Keratinocyte (primary cell): ENCODE results near the gene ZFP2. TPM values are rescaled to one million over a fixed set of nuclear protein-coding genes. Genes with fewer than 3 reads are reported as not detected.

ENCODE experiments used
- DNase-seq: peaks from one replicate; pipeline ENCODE4 v3.0.0-alpha.2; 2011; ENCODE audit warnings: low read depth, missing footprints, low spot score
- FAIRE-seq: peaks from 2 replicates; lab custom pipeline; 2011; peaks lifted over from hg19 to GRCh38; lab: Jason Lieb, UNC
- H2AFZ ChIP-seq: 2 replicates; pipeline ENCODE4 v1.6.0; 2012; ENCODE audit warnings: low read length, control low read depth, inconsistent platforms; ENCODE audit not compliant: control insufficient read depth
- H3K27ac ChIP-seq: 2 replicates; pipeline ENCODE4 v1.5.1; 2011; ENCODE audit warnings: low read length; ENCODE audit not compliant: control insufficient read depth, insufficient read depth
- H3K27me3 ChIP-seq: 3 replicates; pipeline ENCODE4 v1.6.0; 2011; ENCODE audit warnings: low read length; ENCODE audit not compliant: control insufficient read depth, insufficient read depth; ENCODE audit errors: extremely low read depth
- H3K36me3 ChIP-seq, 2 experiments: 2 replicates in 1 of 2; 3 replicates in 1 of 2; pipeline ENCODE4 v1.5.1; 2011; ENCODE audit warnings: low read length in 2 of 2, mild to moderate bottlenecking in 1 of 2; ENCODE audit not compliant: control insufficient read depth in 2 of 2, insufficient read depth in 2 of 2; ENCODE audit errors: extremely low read depth in 1 of 2
- H3K4me1 ChIP-seq: 3 replicates; pipeline ENCODE4 v1.5.1; 2011; ENCODE audit warnings: low read length; ENCODE audit not compliant: control insufficient read depth, insufficient read depth; ENCODE audit errors: extremely low read depth
- H3K4me2 ChIP-seq: 3 replicates; pipeline ENCODE4 v1.6.0; 2011; ENCODE audit warnings: low read depth, low read length; ENCODE audit not compliant: control insufficient read depth, insufficient read depth; ENCODE audit errors: extremely low read depth
- H3K4me3 ChIP-seq, 3 experiments: fragments of 200-600 bp in 1 of 3; sonication (generic) in 1 of 3; 2 replicates in 2 of 3; 3 replicates in 1 of 3; pipeline ENCODE4 v1.5.1; 2011 to 2016; ENCODE audit warnings: low read length in 3 of 3, mild to moderate bottlenecking in 3 of 3, control low read depth in 2 of 3, inconsistent platforms in 1 of 3, low read depth in 1 of 3, mixed read lengths in 1 of 3, mixed run types in 1 of 3, moderate library complexity in 1 of 3; ENCODE audit not compliant: control insufficient read depth in 2 of 3, insufficient read depth in 2 of 3; ENCODE audit errors: extremely low read depth in 1 of 3
- H3K79me2 ChIP-seq: 2 replicates; pipeline ENCODE4 v1.6.0; 2012; ENCODE audit warnings: low read length; ENCODE audit not compliant: control insufficient read depth, insufficient read depth
- H3K9ac ChIP-seq: 3 replicates; pipeline ENCODE4 v1.6.0; 2011; ENCODE audit warnings: low read length; ENCODE audit not compliant: control insufficient read depth, insufficient read depth; ENCODE audit errors: extremely low read depth
- H3K9me1 ChIP-seq: 3 replicates; pipeline ENCODE4 v1.6.0; 2011; ENCODE audit warnings: low read length; ENCODE audit not compliant: control insufficient read depth, insufficient read depth; ENCODE audit errors: extremely low read depth
- H3K9me3 ChIP-seq: 2 replicates; pipeline ENCODE4 v1.5.1; 2012; ENCODE audit warnings: low read depth, low read length; ENCODE audit not compliant: control insufficient read depth
- H4K20me1 ChIP-seq: 3 replicates; pipeline ENCODE4 v1.6.0; 2011; ENCODE audit warnings: low read length; ENCODE audit not compliant: control insufficient read depth, insufficient read depth; ENCODE audit errors: extremely low read depth
- EZH2 ChIP-seq: IDR thresholded peaks from one replicate; pipeline ENCODE4 v1.6.1; 2012; ENCODE audit warnings: inconsistent platforms, mild to moderate bottlenecking, low read length, moderate library complexity
- dilution Hi-C: fragments of 300-500 bp; cut with MboI; formaldehyde crosslinking; loops from one replicate; pipeline ENCODE4 v1.7.0; 2020; ENCODE audit warnings: low sequenced_read_pairs; ENCODE audit not compliant: extremely low pct_ligation_motif_present
- polyA plus RNA-seq, 5 experiments: library from polyadenylated mRNA; depleted of rRNA in 3 of 5; stranded (reverse) in 3 of 5; stranded (forward) in 1 of 5; unstranded in 1 of 5; fragments of >200 nt; gene quantifications; 1 replicate in 1 of 5; 2 replicates in 3 of 5; 3 replicates in 1 of 5; pipeline versions ENCODE4 v1.2.1 to v1.2.3, GENCODE V29; 2011 to 2012; ENCODE audit warnings: missing spikeins in 2 of 5, low read depth in 1 of 5, low replicate concordance in 1 of 5
- TF ChIP-seq, protein P1 (sequence below), 3 experiments: IDR thresholded peaks in 1 of 3; conservative IDR thresholded peaks in 1 of 3; optimal IDR thresholded peaks in 1 of 3; 2 replicates in 2 of 3; 3 replicates in 1 of 3; pipeline versions ENCODE3 to v1.5.1; 2011; ENCODE audit warnings: low read length in 3 of 3, mild to moderate bottlenecking in 3 of 3, moderate library complexity in 2 of 3, control low read depth in 1 of 3, inconsistent platforms in 1 of 3; ENCODE audit not compliant: insufficient read depth in 2 of 3; ENCODE audit errors: extremely low read depth in 1 of 3

ZFP2 gene
- polyA plus RNA-seq, 1 donor (not counting 4 experiments of a cell fraction or from before 2014, with no cell fraction given): 0.52 TPM

GRCh38 chr5:178965465-178966055 lies 69.8 kb downstream of the ZFP2 start:
- dilution Hi-C loops: no loop called here
- no peak overlapping the region for H3K4me3 ChIP-seq
- H3K27ac ChIP-seq: no peak overlapping the region
- H3K27me3 ChIP-seq: no peaks in the 10 kb centered on the region
- H3K9ac ChIP-seq: no peak overlapping the region
- peaks cover 18% of the 10 kb centered on the region for H3K9me3 ChIP-seq
- H3K79me2 ChIP-seq: no peaks in the 10 kb centered on the region
- no peaks in the 10 kb centered on the region for H3K9me1 ChIP-seq
- no peak for DNase-seq
- no peaks in the 10 kb centered on the region for H3K4me1 ChIP-seq
- no peak for TF ChIP-seq EZH2
- TF ChIP-seq, protein P1, sequence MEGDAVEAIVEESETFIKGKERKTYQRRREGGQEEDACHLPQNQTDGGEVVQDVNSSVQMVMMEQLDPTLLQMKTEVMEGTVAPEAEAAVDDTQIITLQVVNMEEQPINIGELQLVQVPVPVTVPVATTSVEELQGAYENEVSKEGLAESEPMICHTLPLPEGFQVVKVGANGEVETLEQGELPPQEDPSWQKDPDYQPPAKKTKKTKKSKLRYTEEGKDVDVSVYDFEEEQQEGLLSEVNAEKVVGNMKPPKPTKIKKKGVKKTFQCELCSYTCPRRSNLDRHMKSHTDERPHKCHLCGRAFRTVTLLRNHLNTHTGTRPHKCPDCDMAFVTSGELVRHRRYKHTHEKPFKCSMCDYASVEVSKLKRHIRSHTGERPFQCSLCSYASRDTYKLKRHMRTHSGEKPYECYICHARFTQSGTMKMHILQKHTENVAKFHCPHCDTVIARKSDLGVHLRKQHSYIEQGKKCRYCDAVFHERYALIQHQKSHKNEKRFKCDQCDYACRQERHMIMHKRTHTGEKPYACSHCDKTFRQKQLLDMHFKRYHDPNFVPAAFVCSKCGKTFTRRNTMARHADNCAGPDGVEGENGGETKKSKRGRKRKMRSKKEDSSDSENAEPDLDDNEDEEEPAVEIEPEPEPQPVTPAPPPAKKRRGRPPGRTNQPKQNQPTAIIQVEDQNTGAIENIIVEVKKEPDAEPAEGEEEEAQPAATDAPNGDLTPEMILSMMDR (optimal IDR thresholded peaks at IDR 0.05 in 1 of 3, IDR thresholded peaks at IDR 0.05 in 1 of 3, conservative IDR thresholded peaks at IDR 0.05 in 1 of 3; ENCODE audit: extremely low read depth in 1 of 3, insufficient read depth in 2 of 3, low read length in 3 of 3): no peak
- H3K36me3 ChIP-seq: no peaks in the 10 kb centered on the region
- H3K4me2 ChIP-seq: no peak overlapping the region
- no peaks in the 10 kb centered on the region for H4K20me1 ChIP-seq
- FAIRE-seq: no peak
- H2AFZ ChIP-seq: no peak overlapping the region

DNA sequence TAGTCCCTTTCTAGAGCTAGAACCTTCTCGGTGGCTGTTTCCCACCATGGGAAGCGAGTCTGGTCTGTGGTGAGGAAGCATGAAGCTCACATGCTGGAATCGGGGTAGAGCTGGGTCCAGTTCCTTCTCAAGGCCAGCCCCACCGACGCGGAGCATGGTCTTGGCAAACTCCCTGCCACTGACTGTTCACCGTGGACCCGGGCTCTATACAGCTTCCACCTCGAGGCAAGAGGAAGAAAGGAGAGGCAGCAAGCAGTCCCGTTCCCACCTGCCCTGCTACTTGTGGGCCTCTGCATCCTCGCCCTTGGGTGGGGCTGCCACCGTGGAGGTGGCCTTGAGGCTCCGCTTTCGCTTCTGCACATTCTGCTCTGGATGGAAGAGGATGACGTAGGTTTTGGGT lies 85.7 kb downstream of the ZFP2 start:
- no peak overlapping the region for H3K4me2 ChIP-seq
- dilution Hi-C loops: no loop called here
- H3K4me1 ChIP-seq: no peaks in the 10 kb centered on the region
- no peak overlapping the region for H2AFZ ChIP-seq
- no peak overlapping the region for H3K27ac ChIP-seq
- DNase-seq: no peak
- H3K9me1 ChIP-seq: no peaks in the 10 kb centered on the region
- peaks cover 22% of the 10 kb centered on the region for H3K9me3 ChIP-seq
- TF ChIP-seq, protein P1 (optimal IDR thresholded peaks at IDR 0.05 in 1 of 3, IDR thresholded peaks at IDR 0.05 in 1 of 3, conservative IDR thresholded peaks at IDR 0.05 in 1 of 3; ENCODE audit: extremely low read depth in 1 of 3, insufficient read depth in 2 of 3, low read length in 3 of 3): no peak
- TF ChIP-seq EZH2: no peak
- H3K4me3 ChIP-seq: no peak overlapping the region
- no peaks in the 10 kb centered on the region for H4K20me1 ChIP-seq
- H3K36me3 ChIP-seq: no peaks in the 10 kb centered on the region
- H3K27me3 ChIP-seq: no peaks in the 10 kb centered on the region
- FAIRE-seq: no peak
- no peak overlapping the region for H3K9ac ChIP-seq
- no peaks in the 10 kb centered on the region for H3K79me2 ChIP-seq

Other genes with a start within 250 kb of the ZFP2 start
- gene ZNF354A, start 165.3 kb upstream of the ZFP2 start, polyA plus RNA-seq: 6.8 to 11.1 TPM (median 10.5 TPM) in 3 replicates
- 6.4 to 10.2 TPM (median 8.6 TPM) in 3 replicates for gene ZNF354B, start 36.0 kb upstream of the ZFP2 start, polyA plus RNA-seq
- gene ZNF454, start 45.3 kb downstream of the ZFP2 start, polyA plus RNA-seq: 0.07 to 0.15 TPM (median 0.08 TPM) in 3 replicates
- gene GRM6, start 99.4 kb downstream of the ZFP2 start, polyA plus RNA-seq: not detected in 3 replicates
- 1.8 to 2.5 TPM (median 2.2 TPM) in 3 replicates for gene ZNF879, start 127.9 kb downstream of the ZFP2 start, polyA plus RNA-seq
- 1.8 to 2.7 TPM (median 2.4 TPM) in 3 replicates for gene ZNF354C, start 164.5 kb downstream of the ZFP2 start, polyA plus RNA-seq